ENCODE data around the gene SYTL3. TPM values are rescaled to one million over a fixed set of nuclear protein-coding genes. Genes with fewer than 3 reads are reported as not detected.

SYTL3 gene
- total RNA-seq, 1 experiment from 2014 or later = 0.09 TPM

DNA sequence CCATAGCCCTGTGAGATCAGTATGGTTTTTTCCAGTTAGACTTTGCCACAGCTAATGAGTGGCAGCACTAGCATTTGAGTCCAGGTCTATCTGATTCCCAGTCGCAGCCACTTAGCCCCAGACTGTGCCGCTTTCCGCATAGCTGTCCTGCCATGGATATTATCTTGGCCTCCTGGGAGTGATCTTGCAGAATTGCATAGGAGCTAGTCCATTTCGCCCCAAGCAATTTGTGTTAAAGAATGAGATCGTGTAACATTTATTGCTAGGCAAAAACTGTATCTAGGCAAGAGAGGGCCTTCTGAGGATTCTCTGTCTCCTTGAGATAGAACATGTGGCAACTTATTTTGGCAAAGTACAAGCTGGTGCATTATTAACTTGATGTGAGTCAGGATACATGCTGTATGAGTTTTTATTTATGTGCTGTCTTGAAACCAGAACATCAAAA is 95.2 kb downstream of the SYTL3 start:
- no peaks in the 10 kb centered on the region for H3K79me1 ChIP-seq (ENCODE audit: insufficient read depth, low read depth, low read length, poor library complexity, severe bottlenecking)
- no peaks in the 10 kb centered on the region for H3K4me1 ChIP-seq (ENCODE audit: insufficient read depth, low read length)
- no peak overlapping the region for H3K14ac ChIP-seq (ENCODE audit: insufficient read depth, low read length)
- H2AFZ ChIP-seq (ENCODE audit: low read length) = no peak overlapping the region
- H3K36me3 Mint-ChIP-seq (ENCODE audit: insufficient read depth in 1 of 3, low read depth in 3 of 3) = peaks cover 0 to 3% (median 0%) of the 10 kb centered on the region in 3 experiments; a peak in 1 of 7 replicates
- H3K9me3 ChIP-seq (ENCODE audit: control insufficient read depth, low read depth, low read length) = no peaks in the 10 kb centered on the region
- no peak overlapping the region for H3K9ac ChIP-seq (ENCODE audit: extremely low read depth, insufficient read length, low read length)
- no peak overlapping the region for H3K18ac ChIP-seq (ENCODE audit: insufficient read length, low read depth, low read length)
- no peak overlapping the region for H2BK15ac ChIP-seq (ENCODE audit: low read depth, low read length)
- H4K5ac ChIP-seq (ENCODE audit: insufficient read length, low read depth, low read length) = no peak overlapping the region
- H3K4me1 Mint-ChIP-seq = no peaks in the 10 kb centered on the region
- H3K27me3 ChIP-seq (ENCODE audit: insufficient read depth, low read length) = no peaks in the 10 kb centered on the region
- no peak overlapping the region for H3K4ac ChIP-seq (ENCODE audit: low read depth, low read length)
- no peaks in the 10 kb centered on the region for H3K79me2 ChIP-seq (ENCODE audit: insufficient read depth, low read length)
- WGBS (ENCODE audit: extremely low coverage, insufficient read length, low lambda C conversion rate) = no CpG with 5 or more reads among the region's 5 CpGs
- H3K27ac ChIP-seq (ENCODE audit: insufficient read length, low read depth, low read length) = no peak overlapping the region
- no peaks in the 10 kb centered on the region for H4K20me1 ChIP-seq (ENCODE audit: control insufficient read depth, insufficient read depth, insufficient read length)
- H3K56ac ChIP-seq (ENCODE audit: insufficient read length, low read depth, low read length) = no peak overlapping the region
- H3K9me3 Mint-ChIP-seq = peaks cover 2 to 4% of the 10 kb centered on the region in 2 experiments; a peak in 3 of 5 replicates
- peaks cover 2% of the 10 kb centered on the region; the same call in 1 of the 2 replicates for H3K27me3 Mint-ChIP-seq (ENCODE audit: low read depth)
- H3T11ph ChIP-seq (ENCODE audit: low read length) = no peak overlapping the region
- H2AK5ac ChIP-seq (ENCODE audit: insufficient read length, low read length) = no peak overlapping the region
- no peak overlapping the region for H3K4me3 Mint-ChIP-seq
- H4K8ac ChIP-seq (replicated peaks; ENCODE audit: insufficient read length, low read depth, low read length) = no peak overlapping the region
- H2BK20ac ChIP-seq (ENCODE audit: low read depth, low read length, poor library complexity, severe bottlenecking) = no peak overlapping the region
- no peak overlapping the region for H2BK5ac ChIP-seq (ENCODE audit: insufficient read length, low read length)
- H3K4me2 ChIP-seq (ENCODE audit: insufficient read depth, insufficient read length, low read length) = no peak overlapping the region
- no peaks in the 10 kb centered on the region for H3K23me2 ChIP-seq (ENCODE audit: insufficient read length, low read depth, low read length, poor library complexity, severe bottlenecking)
- no peak overlapping the region for H3K23ac ChIP-seq (ENCODE audit: insufficient read length, low read depth, low read length)
- TF ChIP-seq, protein P1, sequence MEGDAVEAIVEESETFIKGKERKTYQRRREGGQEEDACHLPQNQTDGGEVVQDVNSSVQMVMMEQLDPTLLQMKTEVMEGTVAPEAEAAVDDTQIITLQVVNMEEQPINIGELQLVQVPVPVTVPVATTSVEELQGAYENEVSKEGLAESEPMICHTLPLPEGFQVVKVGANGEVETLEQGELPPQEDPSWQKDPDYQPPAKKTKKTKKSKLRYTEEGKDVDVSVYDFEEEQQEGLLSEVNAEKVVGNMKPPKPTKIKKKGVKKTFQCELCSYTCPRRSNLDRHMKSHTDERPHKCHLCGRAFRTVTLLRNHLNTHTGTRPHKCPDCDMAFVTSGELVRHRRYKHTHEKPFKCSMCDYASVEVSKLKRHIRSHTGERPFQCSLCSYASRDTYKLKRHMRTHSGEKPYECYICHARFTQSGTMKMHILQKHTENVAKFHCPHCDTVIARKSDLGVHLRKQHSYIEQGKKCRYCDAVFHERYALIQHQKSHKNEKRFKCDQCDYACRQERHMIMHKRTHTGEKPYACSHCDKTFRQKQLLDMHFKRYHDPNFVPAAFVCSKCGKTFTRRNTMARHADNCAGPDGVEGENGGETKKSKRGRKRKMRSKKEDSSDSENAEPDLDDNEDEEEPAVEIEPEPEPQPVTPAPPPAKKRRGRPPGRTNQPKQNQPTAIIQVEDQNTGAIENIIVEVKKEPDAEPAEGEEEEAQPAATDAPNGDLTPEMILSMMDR (conservative IDR thresholded peaks at IDR 0.05) = no peak
- DNase-seq = no peak
- no peak overlapping the region for H4K91ac ChIP-seq (ENCODE audit: insufficient read length, low read depth, low read length)
- H3K27ac Mint-ChIP-seq = no peak overlapping the region
- H2BK12ac ChIP-seq (ENCODE audit: insufficient read length, low read depth, low read length) = no peak overlapping the region
- H2BK120ac ChIP-seq (ENCODE audit: low read depth, low read length, poor library complexity, severe bottlenecking) = no peak overlapping the region

Measured in H9 (cell line).